Stomach smooth muscle (tissue), 2 donors: ENCODE measurements around the gene LYPD6.
"Not testable (repeated sequence)": the region's sequence is repeated elsewhere in the genome, so short reads cannot be mapped to it uniquely, and the experiment has no call there.

Source experiments
- H3K27ac ChIP-seq: one replicate; pipeline ENCODE4 v1.7.0; 2013; ENCODE audit warnings: mild to moderate bottlenecking, low read length, inconsistent platforms
- H3K27me3 ChIP-seq, 2 donors: one replicate each; pipeline ENCODE4 v1.7.0; 2013; ENCODE audit warnings: low read length in 2 of 2; ENCODE audit not compliant: insufficient read depth in 2 of 2, control insufficient read depth in 1 of 2
- H3K36me3 ChIP-seq, 2 donors: one replicate each; pipeline ENCODE4 v1.7.0; 2013; ENCODE audit warnings: low read length in 2 of 2; ENCODE audit not compliant: control insufficient read depth in 2 of 2, insufficient read depth in 2 of 2
- H3K4me1 ChIP-seq: one replicate; pipeline ENCODE4 v1.7.0; 2013; ENCODE audit warnings: low read length; ENCODE audit not compliant: control insufficient read depth, insufficient read depth
- H3K4me3 ChIP-seq, 2 donors: one replicate each; pipeline ENCODE4 v1.7.0; 2013; ENCODE audit warnings: low read length in 2 of 2
- H3K9ac ChIP-seq, 2 donors: one replicate each; pipeline ENCODE4 v1.7.0; 2013; ENCODE audit warnings: low read length in 2 of 2, mild to moderate bottlenecking in 1 of 2
- H3K9me3 ChIP-seq, 2 donors: one replicate each; pipeline ENCODE4 v1.7.0; 2013; ENCODE audit warnings: low read length in 2 of 2; ENCODE audit not compliant: control insufficient read depth in 2 of 2
- donor health status: healthy.
- donor health status: Pancreatic carcinoma.

Gene LYPD6

DNA sequence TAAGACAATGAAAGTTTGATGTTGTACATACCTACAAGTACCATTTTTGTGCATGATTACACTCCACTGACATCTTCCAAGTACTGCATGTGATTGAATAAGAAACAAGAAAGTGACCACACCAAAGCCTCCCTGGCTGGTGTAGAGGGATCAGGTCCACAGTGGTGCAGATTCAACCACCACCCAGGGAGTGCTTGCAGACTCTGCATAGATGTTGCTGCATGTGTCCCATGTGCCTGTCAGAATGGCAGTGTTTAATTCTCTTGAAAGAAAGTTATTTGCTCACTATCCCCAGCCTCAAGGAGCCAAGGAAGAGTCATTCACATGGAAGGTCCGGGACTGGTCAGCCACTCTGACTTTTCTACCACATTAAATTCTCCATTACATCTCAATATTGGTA, 142.7 kb downstream of the LYPD6 start:
- Histone ChIP-seq H3K9me3 (no peaks in the 10 kb centered on the region), H3K27me3 (no peaks in the 10 kb centered on the region), H3K36me3 (no peaks in the 10 kb centered on the region), H3K9ac (no peak overlapping the region), H3K4me3 (no peak overlapping the region), H3K4me1 (no peaks in the 10 kb centered on the region), H3K27ac (no peak overlapping the region)

DNA sequence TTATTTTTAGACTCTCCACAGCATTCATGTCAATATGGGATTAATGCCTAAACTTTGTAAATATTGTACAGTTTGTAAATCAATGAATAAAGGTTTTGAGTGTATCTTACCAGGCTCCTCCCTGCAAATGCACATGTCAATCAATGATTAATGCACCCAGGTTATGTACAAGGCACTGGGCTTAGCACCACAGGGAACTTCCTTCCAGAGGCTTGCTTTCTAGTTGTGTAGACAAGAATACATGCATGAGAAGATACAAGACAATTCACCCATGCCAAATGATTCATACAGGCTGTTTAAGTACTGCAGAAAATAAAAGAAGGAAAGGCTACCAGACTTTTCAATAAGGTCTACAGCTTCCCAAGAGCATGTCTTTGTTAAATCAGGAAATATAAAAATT, 143.1 kb downstream of the LYPD6 start:
- H3K27ac ChIP-seq = no peak overlapping the region
- H3K4me3 ChIP-seq = no peak overlapping the region
- no peaks in the 10 kb centered on the region for H3K27me3 ChIP-seq

DNA sequence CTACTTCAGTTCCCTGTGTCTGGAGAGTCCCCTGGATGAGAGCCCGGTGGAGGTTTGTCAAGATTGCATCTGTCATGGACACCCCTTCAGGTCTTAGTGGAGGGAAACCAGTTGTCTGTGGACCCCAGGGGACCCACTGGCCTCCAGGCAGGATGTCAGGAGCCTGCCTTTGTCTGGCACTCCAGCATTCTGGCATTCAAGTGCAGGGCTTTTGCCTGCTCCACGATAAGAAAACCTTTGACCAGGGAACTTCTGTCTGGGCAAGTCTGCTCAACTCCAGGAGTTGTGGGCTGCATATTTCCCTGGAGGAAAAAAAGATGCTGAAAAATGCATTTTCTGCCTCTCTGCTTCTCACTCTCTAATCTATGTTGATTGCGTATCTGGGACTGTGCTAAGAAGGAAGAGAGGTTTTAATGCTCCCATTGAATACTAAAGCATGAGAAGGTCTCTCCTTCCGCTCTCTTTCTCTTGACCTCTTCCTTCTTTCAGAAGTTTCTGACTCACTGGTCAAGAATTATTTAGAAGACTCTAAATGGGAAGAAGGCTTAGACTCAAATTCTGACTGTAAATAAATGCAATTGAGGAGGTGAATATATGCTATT, 152.7 kb downstream of the LYPD6 start:
- peaks cover 0 to 3% of the 10 kb centered on the region in 2 donors for H3K27me3 ChIP-seq
- no peak overlapping the region for H3K9ac ChIP-seq
- H3K27ac ChIP-seq = no peak overlapping the region
- no peaks in the 10 kb centered on the region for H3K9me3 ChIP-seq
- no peaks in the 10 kb centered on the region for H3K36me3 ChIP-seq
- no peaks in the 10 kb centered on the region for H3K4me1 ChIP-seq
- H3K4me3 ChIP-seq = no peak overlapping the region

More for the DNA sequence above, 143.1 kb downstream of the LYPD6 start:
- Histone ChIP-seq H3K4me1 (no peaks in the 10 kb centered on the region), H3K9ac (no peak overlapping the region), H3K9me3 (no peaks in the 10 kb centered on the region), H3K36me3 (no peaks in the 10 kb centered on the region)

DNA sequence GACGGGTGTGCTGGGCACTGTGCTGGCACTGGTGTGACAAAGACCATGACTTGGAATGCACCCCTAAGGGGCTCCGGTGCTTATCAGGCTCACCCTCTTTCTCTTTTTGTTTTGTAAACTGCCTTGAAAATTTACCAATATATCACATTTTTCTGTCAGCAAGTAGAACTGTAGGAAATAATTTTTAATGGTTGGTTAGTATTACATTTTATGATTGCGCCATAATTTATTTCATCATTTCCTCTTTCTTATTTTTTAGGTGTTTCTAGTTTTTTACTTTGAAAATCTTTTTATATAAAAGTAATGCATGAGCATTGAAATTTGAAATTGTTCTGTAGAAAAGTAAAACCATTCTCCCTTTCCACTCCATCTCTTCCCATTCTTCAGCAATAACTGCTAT, 156.3 kb downstream of the LYPD6 start:
- Histone ChIP-seq H3K4me1 (no peaks in the 10 kb centered on the region), H3K27ac (no peak overlapping the region), H3K4me3 (no peak overlapping the region), H3K27me3 (peaks cover 0 to 6% of the 10 kb centered on the region in 2 donors), H3K36me3 (no peaks in the 10 kb centered on the region), H3K9me3 (no peaks in the 10 kb centered on the region), H3K9ac (no peak overlapping the region)

DNA sequence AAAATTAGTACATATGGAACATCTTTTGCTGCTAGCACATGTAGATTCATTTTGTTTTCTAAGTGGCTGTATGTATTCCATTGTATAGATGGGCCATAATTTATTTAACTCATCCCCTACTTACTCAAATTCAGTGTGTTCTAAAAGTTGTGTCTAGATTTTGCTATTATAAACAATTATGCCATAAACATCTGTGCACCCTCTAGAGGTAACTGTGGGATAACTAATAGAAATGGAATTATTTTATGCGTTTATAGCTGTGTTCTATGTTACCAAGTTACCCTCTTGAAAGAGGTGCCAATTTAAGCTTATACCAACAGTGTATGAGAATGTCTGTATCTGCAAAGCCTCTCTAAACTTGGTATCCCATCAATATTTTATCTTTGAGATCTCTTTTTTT, 156.8 kb downstream of the LYPD6 start:
- peaks cover 0 to 6% of the 10 kb centered on the region in 2 donors for H3K27me3 ChIP-seq
- H3K36me3 ChIP-seq = no peaks in the 10 kb centered on the region
- H3K9me3 ChIP-seq = no peaks in the 10 kb centered on the region
- H3K4me3 ChIP-seq = no peak overlapping the region
- H3K9ac ChIP-seq = no peak overlapping the region
- no peak overlapping the region for H3K27ac ChIP-seq
- no peaks in the 10 kb centered on the region for H3K4me1 ChIP-seq

DNA sequence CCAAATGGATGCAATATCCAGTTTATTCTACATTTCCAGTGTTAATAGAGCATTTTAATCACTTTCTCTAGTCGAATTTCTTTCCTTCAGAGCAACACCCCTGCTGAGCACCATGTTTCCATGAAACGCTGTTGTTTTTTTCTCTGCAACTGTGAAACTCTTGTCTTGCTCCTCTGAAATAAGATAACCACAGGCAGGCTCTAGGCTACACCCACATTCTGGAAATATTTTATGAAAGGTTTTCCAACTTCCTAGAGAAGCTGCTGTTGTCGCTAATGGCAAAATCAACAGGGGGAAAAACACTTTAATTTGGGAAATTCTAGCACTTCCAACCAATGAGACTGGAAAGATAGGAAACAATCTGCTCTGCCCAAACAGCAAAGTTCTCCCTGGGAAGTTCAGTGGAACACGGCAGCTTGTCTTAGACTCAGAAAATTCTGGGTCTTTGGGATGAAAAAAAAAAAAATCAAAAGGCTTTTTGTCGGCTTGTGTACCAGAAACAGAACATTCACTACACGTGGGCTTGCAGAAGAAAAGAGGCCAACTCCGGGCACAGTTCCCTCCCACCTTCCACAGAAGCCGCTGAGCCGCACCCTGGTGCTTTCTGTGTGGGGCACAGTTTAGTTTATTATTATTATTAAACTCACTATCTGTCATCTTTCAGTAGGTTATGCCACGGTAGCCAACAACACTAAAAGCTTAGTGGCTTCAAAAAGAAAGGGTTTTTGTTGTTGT, 158.5 kb downstream of the LYPD6 start:
- Histone ChIP-seq H3K9me3 (no peaks in the 10 kb centered on the region), H3K4me1 (no peaks in the 10 kb centered on the region), H3K9ac (no peak overlapping the region), H3K4me3 (no peak overlapping the region), H3K27ac (no peak overlapping the region), H3K36me3 (no peaks in the 10 kb centered on the region), H3K27me3 (peaks cover 0 to 2% of the 10 kb centered on the region in 2 donors)

DNA sequence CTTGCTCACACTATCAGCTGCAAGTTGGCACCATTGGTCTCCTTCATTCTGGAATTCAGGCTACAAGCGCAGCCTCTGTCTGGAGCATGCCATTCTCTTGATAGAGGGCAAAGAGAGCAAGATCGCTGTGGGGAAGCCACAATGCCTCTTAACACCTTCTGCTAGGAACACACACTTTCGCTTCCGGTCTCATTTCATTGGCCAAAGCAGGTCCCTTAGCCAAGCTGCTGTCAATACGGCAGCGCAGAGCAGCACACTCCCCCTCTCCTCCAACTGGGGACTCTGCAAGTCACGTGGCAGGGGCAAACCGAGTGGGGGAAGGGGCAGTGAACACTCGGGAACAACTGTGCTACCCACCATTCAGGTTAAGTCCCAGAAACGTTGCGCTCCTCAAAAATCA, 159.1 kb downstream of the LYPD6 start:
- H3K9me3 ChIP-seq = no peaks in the 10 kb centered on the region
- H3K27me3 ChIP-seq = peaks cover 0 to 2% of the 10 kb centered on the region in 2 donors
- no peak overlapping the region for H3K27ac ChIP-seq
- H3K4me1 ChIP-seq = no peaks in the 10 kb centered on the region
- no peaks in the 10 kb centered on the region for H3K36me3 ChIP-seq
- H3K4me3 ChIP-seq = no peak overlapping the region
- H3K9ac ChIP-seq = no peak overlapping the region

DNA sequence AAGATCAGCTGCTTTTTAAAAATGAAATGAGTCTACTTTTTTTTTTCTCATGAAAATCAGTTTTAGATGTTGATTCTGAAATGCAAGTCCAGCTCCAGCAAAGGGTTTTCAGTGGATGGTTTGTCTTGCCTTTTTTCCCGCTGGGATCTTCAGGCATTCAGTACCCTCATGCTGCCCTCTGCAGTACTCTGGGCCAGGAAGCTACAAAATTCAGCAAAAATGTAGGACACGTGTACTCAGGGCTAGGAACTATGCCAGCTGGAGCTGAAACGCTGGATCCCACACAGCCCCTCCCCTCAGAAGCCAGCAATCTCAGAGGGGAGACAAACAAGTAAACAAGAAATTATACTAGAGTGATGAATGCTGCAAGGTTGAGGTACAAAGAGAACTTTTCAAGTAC, 159.9 kb downstream of the LYPD6 start:
- H3K4me1 ChIP-seq = no peaks in the 10 kb centered on the region
- H3K36me3 ChIP-seq = no peaks in the 10 kb centered on the region
- H3K9ac ChIP-seq = no peak overlapping the region
- no peak overlapping the region for H3K4me3 ChIP-seq
- no peaks in the 10 kb centered on the region for H3K9me3 ChIP-seq
- H3K27me3 ChIP-seq = peaks cover 0 to 2% of the 10 kb centered on the region in 2 donors
- no peak overlapping the region for H3K27ac ChIP-seq

DNA sequence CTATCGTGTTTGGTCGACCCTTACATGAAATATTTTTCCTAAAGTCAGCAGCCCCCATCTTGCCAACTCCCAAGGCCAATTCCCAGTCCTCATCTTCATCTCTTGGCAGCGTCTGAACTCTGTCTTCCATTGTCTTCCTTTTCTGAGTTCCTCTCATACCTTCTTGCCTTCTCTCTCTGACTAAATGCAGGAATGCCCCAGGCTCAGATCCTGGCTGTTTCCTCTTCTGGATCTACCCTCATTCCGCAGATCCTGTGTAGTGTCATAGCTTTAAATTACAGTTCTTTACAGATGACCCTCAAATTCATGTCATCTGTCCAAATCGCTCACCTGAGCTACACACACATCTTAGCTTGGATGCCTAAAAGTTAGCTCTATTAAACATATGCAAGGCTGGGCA, 162.5 kb downstream of the LYPD6 start:
- Histone ChIP-seq H3K9me3 (no peaks in the 10 kb centered on the region), H3K4me3 (no peak overlapping the region), H3K27me3 (peaks cover 0 to 2% of the 10 kb centered on the region in 2 donors), H3K27ac (no peak overlapping the region), H3K4me1 (no peaks in the 10 kb centered on the region), H3K36me3 (no peaks in the 10 kb centered on the region), H3K9ac (no peak overlapping the region)

DNA sequence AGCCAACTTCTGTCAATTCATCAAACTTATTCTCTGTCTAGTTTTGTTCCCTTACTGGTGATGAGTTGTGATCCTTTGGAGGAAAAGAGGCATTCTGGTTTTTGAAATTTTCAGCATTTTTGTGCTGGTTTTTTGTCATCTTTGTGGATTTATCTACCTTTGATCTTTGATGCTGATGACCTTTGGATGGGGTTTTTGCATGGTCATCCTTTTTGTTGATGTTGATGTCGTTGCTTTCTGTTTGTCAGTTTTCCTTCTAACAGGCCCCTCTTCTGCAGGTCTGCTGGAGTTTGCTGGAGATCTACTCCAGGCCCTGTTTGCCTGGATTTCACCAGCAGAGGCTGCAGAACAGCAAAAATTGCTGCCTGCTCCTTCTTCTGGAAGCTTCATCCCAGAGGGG, 168.8 kb downstream of the LYPD6 start:
- not testable (repeated sequence) for H3K4me1 ChIP-seq, H3K4me3 ChIP-seq, H3K9me3 ChIP-seq, H3K27me3 ChIP-seq, H3K27ac ChIP-seq, H3K36me3 ChIP-seq, H3K9ac ChIP-seq

DNA sequence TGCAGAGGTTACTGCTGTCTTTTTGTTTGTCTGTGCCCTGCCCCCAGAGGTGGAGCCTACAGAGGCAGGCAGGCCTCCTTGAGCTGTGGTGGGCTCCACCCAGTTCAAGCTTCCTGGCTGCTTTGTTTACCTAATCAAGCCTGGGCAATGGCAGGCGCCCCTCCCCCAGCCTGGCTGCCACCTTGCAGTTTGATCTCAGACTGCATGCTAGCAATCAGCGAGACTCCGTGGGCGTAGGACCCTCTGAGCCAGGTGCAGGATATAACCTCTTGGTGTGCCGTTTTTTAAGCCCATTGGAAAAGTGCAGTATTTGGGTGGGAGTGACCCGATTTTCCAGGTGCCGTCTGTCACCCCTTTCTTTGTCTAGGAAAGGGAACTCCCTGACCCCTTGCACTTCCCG, 176.4 kb downstream of the LYPD6 start:
- not testable (repeated sequence) for H3K9ac ChIP-seq, H3K9me3 ChIP-seq, H3K4me1 ChIP-seq, H3K4me3 ChIP-seq, H3K36me3 ChIP-seq, H3K27me3 ChIP-seq, H3K27ac ChIP-seq
